Panc1 (cell line): Measurements from ENCODE around the gene FLT3. TPM values are rescaled to one million over a fixed set of nuclear protein-coding genes. Genes with fewer than 3 reads are reported as not detected.

Experiments used
- ATAC-seq: fragments of 200-7000 bp; cut with Tn5 transposase; 2 replicates; pipeline ENCODE4 v1.9.1; 2020; ENCODE audit warnings: mild to moderate bottlenecking, moderate library complexity
- BruUV-seq: library from RNA; stranded (reverse); fragments of 400-500 nt; replicated peaks from 2 replicates; lab custom pipeline; 2021; lab: Mats Ljungman, UMichigan
- CTCF ChIA-PET: fragments of 300-600 bp; sonication (Branson Sonifier 250); formaldehyde crosslinking; loops from one replicate; lab custom pipeline; 2022; ENCODE audit warnings: antibody characterized with exemption; lab: Charles Lee
- POLR2A ChIA-PET: fragments of 300-600 bp; sonication (Branson Sonifier 250); formaldehyde crosslinking; loops from one replicate; lab custom pipeline; 2022; ENCODE audit warnings: antibody characterized with exemption; lab: Charles Lee
- DNase-seq: peaks from one replicate; pipeline ENCODE4 v3.0.0-alpha.2; 2010; ENCODE audit warnings: low read depth, low spot score
- H3K27ac ChIP-seq: 2 replicates; pipeline ENCODE4 v1.5.1; 2011; ENCODE audit warnings: mild to moderate bottlenecking, low read length, inconsistent platforms
- H3K27me3 ChIP-seq: fragments of 200-500 bp; sonication (Bioruptor generic); 2 replicates; pipeline ENCODE4 v1.6.0; 2014; ENCODE audit warnings: low read length, inconsistent platforms; ENCODE audit not compliant: control insufficient read depth, insufficient read depth
- H3K36me3 ChIP-seq: fragments of 200-500 bp; sonication (Bioruptor generic); 2 replicates; pipeline ENCODE4 v1.5.1; 2014; ENCODE audit warnings: inconsistent platforms, mild to moderate bottlenecking, low read length, moderate library complexity; ENCODE audit not compliant: control insufficient read depth, insufficient read depth
- H3K4me1 ChIP-seq: 2 replicates; pipeline ENCODE4 v1.5.1; 2011; ENCODE audit warnings: inconsistent platforms, mild to moderate bottlenecking, low read length, moderate library complexity; ENCODE audit not compliant: control insufficient read depth, insufficient read depth
- H3K4me3 ChIP-seq, 2 experiments: 2 replicates each; pipeline ENCODE4 v1.5.1; 2011 to 2012; ENCODE audit warnings: low read depth in 2 of 2, low read length in 2 of 2, mild to moderate bottlenecking in 2 of 2, inconsistent platforms in 1 of 2, moderate library complexity in 1 of 2
- H3K9me3 ChIP-seq: fragments of 200-500 bp; sonication (Bioruptor generic); 2 replicates; pipeline ENCODE4 v1.5.1; 2014; ENCODE audit warnings: low read depth, mild to moderate bottlenecking, inconsistent platforms, low read length, moderate library complexity; ENCODE audit not compliant: control insufficient read depth, insufficient read depth
- POLR2AphosphoS5 ChIP-seq: IDR thresholded peaks from 2 replicates; pipeline ENCODE4 v1.6.1; 2012; ENCODE audit warnings: mild to moderate bottlenecking, low read depth, low read length, moderate library complexity
- SIN3A ChIP-seq: IDR thresholded peaks from 2 replicates; pipeline ENCODE4 v1.6.1; 2012; ENCODE audit warnings: low read depth, mild to moderate bottlenecking, low read length, moderate library complexity, borderline replicate concordance; ENCODE audit not compliant: insufficient read depth
- TCF7L2 ChIP-seq: IDR thresholded peaks from 2 replicates; pipeline ENCODE4 v1.6.1; 2011; ENCODE audit warnings: mild to moderate bottlenecking, low read depth, low read length, inconsistent platforms
- in situ Hi-C: cut with HindIII; loops from 2 replicates; pipeline ENCODE4 v1.10.0; 2016; ENCODE audit warnings: low sequenced_read_pairs, low pct_unique_long_range_greater_than_20kb
- intact Hi-C: fragments of 100-400 bp; cut with micrococcal nuclease; formaldehyde crosslinking; loops from one replicate; pipeline ENCODE4 v1.10.0; 2022; ENCODE audit not compliant: unreplicated experiment
- total RNA-seq: library from RNA; stranded (reverse); gene quantifications from one replicate; pipeline ENCODE4 v1.2.1, GENCODE V29; 2021; ENCODE audit not compliant: unreplicated experiment
- TF ChIP-seq, protein P1 (sequence below), 2 experiments: IDR thresholded peaks; 2 replicates each; pipeline ENCODE4 v1.6.1; 2011 to 2012; ENCODE audit warnings: low read depth in 2 of 2, control low read depth in 1 of 2, low read length in 1 of 2, mild to moderate bottlenecking in 1 of 2, moderate library complexity in 1 of 2; ENCODE audit not compliant: insufficient read depth in 1 of 2
- TF ChIP-seq, protein P2 (sequence below): fragments of 450-650 bp; IDR thresholded peaks from 2 replicates; pipeline ENCODE4 v1.5.1; 2017; ENCODE audit warnings: mild to moderate bottlenecking

Gene FLT3
- total RNA-seq, 1 experiment from 2014 or later, result 0.08 TPM

DNA sequence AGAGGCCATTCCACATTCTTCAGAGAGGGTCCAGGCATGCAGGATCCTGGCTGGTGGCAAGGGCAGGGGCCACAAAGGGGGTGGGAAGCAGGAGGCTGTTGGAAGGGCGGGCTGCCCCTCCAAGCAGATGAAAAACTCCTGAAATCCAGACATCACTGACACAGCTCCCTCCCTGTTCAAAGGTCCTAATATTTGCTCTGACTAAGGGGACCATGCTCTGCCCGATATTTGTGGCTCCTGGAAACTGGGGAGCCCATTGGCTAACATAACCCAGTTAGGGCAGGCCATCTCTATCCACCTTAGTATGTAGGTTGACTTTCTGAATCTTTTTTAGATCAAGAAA lies 127.9 kb downstream of the FLT3 start:
- no peak for DNase-seq
- Histone ChIP-seq H3K27me3 (no peaks in the 10 kb centered on the region), H3K27ac (no peak overlapping the region), H3K36me3 (no peaks in the 10 kb centered on the region; the same call in 1 of the 2 replicates), H3K4me3 (no peak overlapping the region), H3K9me3 (no peaks in the 10 kb centered on the region), H3K4me1 (0 out of 2 replicates have a peak, but pooled peaks cover 5% of the 10 kb centered on the region)
- no peak for ATAC-seq
- intact Hi-C loops (no loop called here), in situ Hi-C loops (loop anchor here (25.0 kb wide), 1 partner anchor 135 kb away; no protein-coding TSS in a partner anchor)
- ChIA-PET POLR2A (no interaction called here), CTCF (no interaction called here)
- no TSS peak for BruUV-seq
- TF ChIP-seq POLR2AphosphoS5 (no peak), TCF7L2 (no peak), SIN3A (no peak)
- TF ChIP-seq, protein P1, sequence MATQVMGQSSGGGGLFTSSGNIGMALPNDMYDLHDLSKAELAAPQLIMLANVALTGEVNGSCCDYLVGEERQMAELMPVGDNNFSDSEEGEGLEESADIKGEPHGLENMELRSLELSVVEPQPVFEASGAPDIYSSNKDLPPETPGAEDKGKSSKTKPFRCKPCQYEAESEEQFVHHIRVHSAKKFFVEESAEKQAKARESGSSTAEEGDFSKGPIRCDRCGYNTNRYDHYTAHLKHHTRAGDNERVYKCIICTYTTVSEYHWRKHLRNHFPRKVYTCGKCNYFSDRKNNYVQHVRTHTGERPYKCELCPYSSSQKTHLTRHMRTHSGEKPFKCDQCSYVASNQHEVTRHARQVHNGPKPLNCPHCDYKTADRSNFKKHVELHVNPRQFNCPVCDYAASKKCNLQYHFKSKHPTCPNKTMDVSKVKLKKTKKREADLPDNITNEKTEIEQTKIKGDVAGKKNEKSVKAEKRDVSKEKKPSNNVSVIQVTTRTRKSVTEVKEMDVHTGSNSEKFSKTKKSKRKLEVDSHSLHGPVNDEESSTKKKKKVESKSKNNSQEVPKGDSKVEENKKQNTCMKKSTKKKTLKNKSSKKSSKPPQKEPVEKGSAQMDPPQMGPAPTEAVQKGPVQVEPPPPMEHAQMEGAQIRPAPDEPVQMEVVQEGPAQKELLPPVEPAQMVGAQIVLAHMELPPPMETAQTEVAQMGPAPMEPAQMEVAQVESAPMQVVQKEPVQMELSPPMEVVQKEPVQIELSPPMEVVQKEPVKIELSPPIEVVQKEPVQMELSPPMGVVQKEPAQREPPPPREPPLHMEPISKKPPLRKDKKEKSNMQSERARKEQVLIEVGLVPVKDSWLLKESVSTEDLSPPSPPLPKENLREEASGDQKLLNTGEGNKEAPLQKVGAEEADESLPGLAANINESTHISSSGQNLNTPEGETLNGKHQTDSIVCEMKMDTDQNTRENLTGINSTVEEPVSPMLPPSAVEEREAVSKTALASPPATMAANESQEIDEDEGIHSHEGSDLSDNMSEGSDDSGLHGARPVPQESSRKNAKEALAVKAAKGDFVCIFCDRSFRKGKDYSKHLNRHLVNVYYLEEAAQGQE (IDR thresholded peaks at IDR 0.05; ENCODE audit: insufficient read depth in 1 of 2, low read depth in 2 of 2, low read length in 1 of 2), result no peak
- TF ChIP-seq, protein P2, sequence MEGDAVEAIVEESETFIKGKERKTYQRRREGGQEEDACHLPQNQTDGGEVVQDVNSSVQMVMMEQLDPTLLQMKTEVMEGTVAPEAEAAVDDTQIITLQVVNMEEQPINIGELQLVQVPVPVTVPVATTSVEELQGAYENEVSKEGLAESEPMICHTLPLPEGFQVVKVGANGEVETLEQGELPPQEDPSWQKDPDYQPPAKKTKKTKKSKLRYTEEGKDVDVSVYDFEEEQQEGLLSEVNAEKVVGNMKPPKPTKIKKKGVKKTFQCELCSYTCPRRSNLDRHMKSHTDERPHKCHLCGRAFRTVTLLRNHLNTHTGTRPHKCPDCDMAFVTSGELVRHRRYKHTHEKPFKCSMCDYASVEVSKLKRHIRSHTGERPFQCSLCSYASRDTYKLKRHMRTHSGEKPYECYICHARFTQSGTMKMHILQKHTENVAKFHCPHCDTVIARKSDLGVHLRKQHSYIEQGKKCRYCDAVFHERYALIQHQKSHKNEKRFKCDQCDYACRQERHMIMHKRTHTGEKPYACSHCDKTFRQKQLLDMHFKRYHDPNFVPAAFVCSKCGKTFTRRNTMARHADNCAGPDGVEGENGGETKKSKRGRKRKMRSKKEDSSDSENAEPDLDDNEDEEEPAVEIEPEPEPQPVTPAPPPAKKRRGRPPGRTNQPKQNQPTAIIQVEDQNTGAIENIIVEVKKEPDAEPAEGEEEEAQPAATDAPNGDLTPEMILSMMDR, result no peak

DNA sequence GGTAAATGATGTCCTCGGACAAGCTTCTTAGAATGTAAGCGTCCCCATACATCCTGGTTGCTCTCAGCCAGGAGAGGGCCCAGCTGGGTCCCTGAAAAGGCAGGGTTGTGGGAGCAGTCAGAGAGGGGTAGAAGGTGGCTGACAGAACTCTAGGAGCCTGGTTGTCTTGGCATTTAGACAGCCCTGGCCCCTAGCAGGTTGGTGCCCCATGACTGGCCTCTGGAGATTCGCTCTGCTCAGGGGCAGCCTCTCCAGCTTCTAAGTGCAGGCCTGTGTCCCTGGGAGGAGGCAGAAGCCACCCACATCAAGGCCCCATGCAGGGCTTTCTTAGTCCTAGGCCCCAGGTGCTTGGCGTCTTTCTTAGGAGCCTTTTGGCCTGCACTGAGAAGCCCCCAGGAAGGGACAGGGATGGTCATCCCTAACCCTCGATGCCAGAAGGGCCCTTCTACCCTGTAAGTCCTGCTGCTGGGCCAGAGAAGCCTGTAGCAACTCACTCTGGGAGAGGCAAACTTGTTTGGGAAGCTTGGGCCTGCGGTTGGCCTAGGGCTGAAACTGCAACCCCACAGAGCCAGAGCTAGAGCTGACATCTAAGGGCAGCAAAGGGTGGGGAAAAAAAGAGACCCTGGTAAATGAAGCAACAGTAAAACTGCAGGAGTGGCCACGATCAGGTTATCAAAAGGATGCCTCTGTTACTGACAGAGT lies 128.4 kb downstream of the FLT3 start:
- in situ Hi-C loops (loop anchor here (25.0 kb wide), 1 partner anchor 135 kb away; no protein-coding TSS in a partner anchor), intact Hi-C loops (no loop called here)
- ChIA-PET CTCF (no interaction called here), POLR2A (interaction anchor here (0.7 kb wide), 1 partner anchor 34 kb away, joined by 3 read pairs; no protein-coding TSS in a partner anchor)
- DNase-seq (no peak), ATAC-seq (no peak)
- H3K4me1 ChIP-seq, result 0 out of 2 replicates have a peak, but pooled peaks cover 5% of the 10 kb centered on the region
- BruUV-seq, result no TSS peak
- H3K27me3 ChIP-seq, result no peaks in the 10 kb centered on the region
- no peak overlapping the region for H3K4me3 ChIP-seq
- no peak overlapping the region for H3K27ac ChIP-seq
- no peaks in the 10 kb centered on the region; the same call in 1 of the 2 replicates for H3K36me3 ChIP-seq
- H3K9me3 ChIP-seq, result no peaks in the 10 kb centered on the region
- no peak for TF ChIP-seq SIN3A
- TF ChIP-seq, protein P1 (IDR thresholded peaks at IDR 0.05; ENCODE audit: insufficient read depth in 1 of 2, low read depth in 2 of 2, low read length in 1 of 2), result no peak
- TF ChIP-seq, protein P2, result no peak
- TF ChIP-seq TCF7L2, result no peak
- no peak for TF ChIP-seq POLR2AphosphoS5
